ENCODE data around the gene RPL22. TPM values are rescaled to one million over a fixed set of nuclear protein-coding genes. Genes with fewer than 3 reads are reported as not detected.

The RPL22 gene
- total RNA-seq = 100 to 1,000 TPM; 395 to 433 TPM

DNA sequence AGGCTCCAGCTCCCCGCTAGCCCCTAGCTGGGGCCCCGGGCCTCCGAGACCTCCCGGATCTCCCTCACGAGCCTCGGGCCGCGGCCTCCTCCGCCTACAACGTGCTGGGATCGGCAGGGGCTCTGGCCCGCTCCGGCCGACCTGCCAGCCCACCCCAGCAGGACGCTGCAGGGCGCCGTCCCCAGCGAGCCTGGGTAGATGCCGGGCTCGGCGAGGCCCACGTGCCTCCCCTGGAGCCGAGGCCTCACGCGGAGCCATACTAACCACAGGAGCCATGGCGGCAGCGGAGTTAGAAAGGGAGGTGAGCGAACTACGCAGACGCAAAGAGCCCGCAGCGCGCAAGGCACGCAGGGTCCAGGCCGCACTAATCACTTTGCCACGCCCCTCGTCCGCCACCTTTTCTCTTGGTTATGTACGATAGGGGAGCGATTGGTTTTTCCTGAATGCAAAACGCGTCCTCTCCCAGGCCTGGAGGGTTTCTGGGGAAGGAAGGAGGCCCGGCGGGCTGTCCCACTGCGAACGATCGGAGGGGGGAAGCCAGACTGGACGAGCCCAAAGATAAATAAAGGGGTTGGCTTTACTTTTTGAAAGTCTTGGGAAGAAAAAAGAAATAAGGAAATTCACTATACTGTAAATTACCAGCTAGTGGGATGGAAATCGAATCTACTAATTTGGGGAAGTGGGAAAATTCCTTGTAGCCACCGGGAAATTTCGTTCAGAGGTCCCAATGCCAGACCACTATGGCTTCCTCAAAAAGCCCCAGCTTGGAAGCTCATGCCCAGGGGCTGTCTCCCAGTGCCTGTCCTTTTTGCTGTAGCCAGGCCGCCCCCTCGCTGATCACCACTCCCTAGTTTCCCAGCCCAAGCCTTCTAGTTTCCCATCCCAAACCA lies at the start of gene RPL22:
RPL22 (minus strand) TSS at position 298 of the 890 bp plus-strand sequence; CDS start at position 276, 22 bp downstream.
- Mint-ChIP-seq H3K4me3 (peak within 1 kb of the TSS; percentile 90), H3K27ac (peak within 1 kb of the TSS; percentile 91), H3K36me3 (peaks cover 31% of the 10 kb centered on the region), H3K9me3 (no peaks in the 10 kb centered on the region), H3K27me3 (no peaks in the 10 kb centered on the region), H3K4me1 (ENCODE audit: low read depth) (peaks cover 39% of the 10 kb centered on the region)
- DNase-seq = peak; percentile 99
- intact Hi-C loops (cut with micrococcal nuclease) = loop anchor here (1.0 to 5.0 kb wide), 5 partner anchors 19 to 263 kb away; partner anchors contain the start of genes CHD5 and ICMT
- POLR2A ChIA-PET = interaction anchor here (0.9 to 1.9 kb wide), 4 partner anchors 35 to 193 kb away, joined by 3 to 5 read pairs (median 3); partner anchors contain the start of gene HES3
- CTCF ChIA-PET = interaction anchor here (0.6 to 3.8 kb wide), 5 partner anchors 10 to 447 kb away, joined by 3 to 17 read pairs (median 3); no protein-coding TSS in a partner anchor

DNA sequence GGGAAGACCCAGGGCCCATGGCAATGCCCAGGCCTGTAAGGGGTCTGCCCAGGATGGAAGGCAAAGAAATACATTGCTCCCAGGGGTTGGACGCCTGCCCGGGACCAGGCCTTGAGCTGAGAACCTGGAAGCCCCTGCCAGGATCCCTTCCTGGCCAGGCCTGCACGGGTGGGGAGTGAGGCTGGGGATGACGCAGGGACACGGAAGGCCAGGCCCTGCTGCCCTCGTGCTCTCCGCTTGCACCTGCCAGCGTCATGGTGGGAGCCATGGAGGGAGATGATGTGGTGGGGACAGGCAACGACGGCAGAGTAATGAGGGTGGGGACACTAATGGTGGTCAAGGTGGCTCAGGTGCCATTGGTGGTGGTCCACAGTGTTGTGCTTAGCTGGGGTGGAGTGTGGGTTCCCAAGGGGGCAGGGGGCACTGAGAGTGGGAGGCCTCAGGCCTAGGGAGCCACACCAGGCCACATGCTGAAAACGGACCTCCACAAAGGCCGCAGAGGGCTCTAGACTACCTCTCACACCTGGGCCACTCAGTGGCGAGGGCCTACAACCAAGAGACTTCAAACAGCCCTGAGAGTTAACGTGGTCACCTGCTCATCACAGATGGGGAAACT lies 48.9 kb upstream of the RPL22 start:
- CTCF ChIA-PET = interaction anchor here (1.0 to 4.8 kb wide), 17 partner anchors 9 to 240 kb away, joined by 3 to 60 read pairs (median 14); partner anchors contain the start of genes ACOT7, HES2 and TNFRSF25
- peaks cover 5% of the 10 kb centered on the region for H3K4me1 Mint-ChIP-seq (ENCODE audit: low read depth)
- intact Hi-C loops (cut with micrococcal nuclease) = loop anchor here (5.0 kb wide), 1 partner anchor 174 kb away; the partner anchor contains the start of gene ESPN
- no peak overlapping the region for H3K27ac Mint-ChIP-seq
- no peak for DNase-seq
- peaks cover 52% of the 10 kb centered on the region for H3K27me3 Mint-ChIP-seq
- POLR2A ChIA-PET = interaction anchor here (0.6 kb wide), 1 partner anchor 57 kb away, joined by 5 read pairs; no protein-coding TSS in a partner anchor
- no peaks in the 10 kb centered on the region for H3K9me3 Mint-ChIP-seq
- H3K4me3 Mint-ChIP-seq = no peak overlapping the region
- peaks cover 3% of the 10 kb centered on the region for H3K36me3 Mint-ChIP-seq

DNA sequence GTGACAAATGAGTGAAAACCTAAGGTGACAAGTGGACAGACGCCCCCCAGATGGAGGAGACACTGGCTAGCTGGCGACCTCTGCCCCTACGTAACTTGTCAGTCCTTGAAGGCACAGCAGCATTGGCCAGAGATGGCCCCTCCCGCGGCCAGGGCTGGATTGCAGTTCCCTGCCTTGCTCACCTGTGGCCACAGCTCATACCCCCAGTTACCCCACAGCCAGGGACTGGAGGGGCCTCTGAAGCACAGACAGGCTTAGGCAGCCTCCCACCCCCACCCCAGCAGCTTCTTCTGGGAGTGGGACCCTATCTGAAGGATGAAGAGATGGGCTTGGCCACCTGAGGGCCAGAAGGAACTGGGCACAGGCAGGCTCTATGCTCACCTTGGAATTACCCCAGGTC lies 48.3 kb upstream of the RPL22 start:
- no peak for DNase-seq
- Mint-ChIP-seq H3K4me3 (no peak overlapping the region), H3K27ac (no peak overlapping the region), H3K4me1 (ENCODE audit: low read depth) (peaks cover 5% of the 10 kb centered on the region), H3K36me3 (peaks cover 3% of the 10 kb centered on the region), H3K9me3 (no peaks in the 10 kb centered on the region), H3K27me3 (peaks cover 55% of the 10 kb centered on the region)
- intact Hi-C loops (cut with micrococcal nuclease) = loop anchor here (5.0 kb wide), 1 partner anchor 175 kb away; the partner anchor contains the start of gene ESPN
- CTCF ChIA-PET = interaction anchor here (0.9 to 4.8 kb wide), 27 partner anchors 10 to 241 kb away, joined by 3 to 60 read pairs (median 9); partner anchors contain the start of genes ACOT7, HES2, ICMT and RNF207
- POLR2A ChIA-PET = no interaction called here

DNA sequence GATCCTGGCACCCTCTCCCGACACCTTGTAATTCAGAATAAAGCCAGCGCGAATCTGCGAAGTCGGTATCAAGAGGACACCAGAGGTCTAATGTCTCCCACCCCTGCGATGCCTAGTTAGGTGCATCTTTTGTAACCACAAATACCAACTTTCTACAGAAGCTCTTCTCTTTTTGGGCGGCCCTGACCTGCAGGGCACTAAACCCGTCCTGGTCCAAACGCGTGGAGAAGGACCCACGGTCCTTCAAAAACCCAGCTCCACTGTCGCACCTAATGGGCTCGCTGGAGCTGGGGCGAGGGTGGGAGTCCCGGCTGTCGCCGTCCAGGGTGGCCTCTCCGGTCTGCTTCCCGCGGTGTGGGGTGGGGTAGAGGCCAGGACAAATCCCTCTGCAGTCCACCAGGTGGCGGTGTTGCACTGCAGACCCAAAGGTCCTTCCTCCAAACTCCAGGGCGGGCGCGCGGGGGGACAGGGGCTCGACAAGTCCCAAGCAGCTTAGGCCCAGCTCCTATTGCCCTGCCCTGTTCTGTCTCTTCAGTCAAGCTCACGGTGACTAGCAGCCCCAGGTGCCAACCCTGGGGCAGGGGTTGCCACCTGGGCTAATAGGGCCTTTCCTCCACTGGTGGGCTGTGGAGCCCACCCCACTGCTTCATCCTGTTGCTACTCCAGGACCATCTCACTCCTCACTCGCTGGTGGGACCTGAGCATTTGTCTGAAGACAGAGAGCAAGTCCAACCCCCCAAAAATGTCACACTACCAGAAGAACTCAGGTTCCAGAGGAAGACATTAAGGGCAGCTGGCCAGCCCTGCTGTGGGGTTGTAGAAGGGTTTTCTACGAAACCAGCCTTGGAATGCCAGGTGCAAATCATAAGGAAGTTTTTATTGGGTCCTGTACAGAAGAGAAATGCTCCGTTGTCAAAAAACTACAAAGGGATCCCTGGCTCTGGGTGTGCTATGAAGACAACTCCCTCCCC lies 47.4 kb upstream of the RPL22 start:
- intact Hi-C loops (cut with micrococcal nuclease) = loop anchor here (1.0 to 5.0 kb wide), 3 partner anchors 97 to 176 kb away; partner anchors contain the start of gene ESPN
- H3K4me3 Mint-ChIP-seq = peak overlapping the region; percentile 53
- H3K36me3 Mint-ChIP-seq = peaks cover 3% of the 10 kb centered on the region
- ChIA-PET POLR2A (interaction anchor here (0.9 kb wide), 1 partner anchor 146 kb away, joined by 3 read pairs; the partner anchor contains the start of gene ACOT7), CTCF (interaction anchor here (0.7 to 4.8 kb wide), 43 partner anchors 10 to 248 kb away, joined by 3 to 60 read pairs (median 7); partner anchors contain the start of genes ACOT7, GPR153, HES2 and ICMT)
- peaks cover 52% of the 10 kb centered on the region for H3K27me3 Mint-ChIP-seq
- H3K9me3 Mint-ChIP-seq = no peaks in the 10 kb centered on the region
- peak overlapping the region; percentile 30 for H3K27ac Mint-ChIP-seq
- peak; percentile 85 for DNase-seq
- peaks cover 5% of the 10 kb centered on the region for H3K4me1 Mint-ChIP-seq (ENCODE audit: low read depth)

DNA sequence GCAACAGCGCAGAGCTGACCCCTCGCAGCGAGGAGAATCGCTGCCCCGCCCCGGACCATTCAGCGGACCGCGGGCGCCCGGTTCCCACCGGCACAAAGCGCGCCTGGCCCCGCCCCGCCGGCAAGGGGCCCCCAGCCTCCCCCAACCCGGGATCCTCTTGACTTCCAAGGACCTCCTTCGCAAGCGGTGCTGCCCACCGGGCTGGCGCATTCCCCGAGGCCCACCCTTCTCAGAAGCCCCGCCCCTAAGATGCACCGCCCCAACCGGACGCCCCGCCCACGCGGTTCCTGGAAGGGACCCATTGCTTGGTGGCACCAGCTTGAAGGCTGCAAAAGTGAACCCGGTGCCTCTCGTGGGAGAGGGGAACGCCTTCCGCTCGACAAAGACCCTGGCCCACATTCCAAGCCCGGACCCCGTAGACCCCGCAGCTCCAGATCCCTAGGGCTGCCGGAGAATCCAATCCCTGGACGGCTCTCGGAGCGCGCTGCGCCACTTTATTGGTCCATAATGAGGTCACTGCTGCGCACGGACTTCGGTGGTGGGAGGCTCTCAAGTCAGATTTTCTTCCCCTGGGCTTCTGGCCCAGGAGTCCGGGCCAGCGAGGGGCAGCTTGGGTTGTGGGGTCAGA lies 46.6 kb upstream of the RPL22 start:
- H3K4me3 Mint-ChIP-seq = no peak overlapping the region
- peaks cover 3% of the 10 kb centered on the region for H3K36me3 Mint-ChIP-seq
- no peak overlapping the region for H3K27ac Mint-ChIP-seq

DNA sequence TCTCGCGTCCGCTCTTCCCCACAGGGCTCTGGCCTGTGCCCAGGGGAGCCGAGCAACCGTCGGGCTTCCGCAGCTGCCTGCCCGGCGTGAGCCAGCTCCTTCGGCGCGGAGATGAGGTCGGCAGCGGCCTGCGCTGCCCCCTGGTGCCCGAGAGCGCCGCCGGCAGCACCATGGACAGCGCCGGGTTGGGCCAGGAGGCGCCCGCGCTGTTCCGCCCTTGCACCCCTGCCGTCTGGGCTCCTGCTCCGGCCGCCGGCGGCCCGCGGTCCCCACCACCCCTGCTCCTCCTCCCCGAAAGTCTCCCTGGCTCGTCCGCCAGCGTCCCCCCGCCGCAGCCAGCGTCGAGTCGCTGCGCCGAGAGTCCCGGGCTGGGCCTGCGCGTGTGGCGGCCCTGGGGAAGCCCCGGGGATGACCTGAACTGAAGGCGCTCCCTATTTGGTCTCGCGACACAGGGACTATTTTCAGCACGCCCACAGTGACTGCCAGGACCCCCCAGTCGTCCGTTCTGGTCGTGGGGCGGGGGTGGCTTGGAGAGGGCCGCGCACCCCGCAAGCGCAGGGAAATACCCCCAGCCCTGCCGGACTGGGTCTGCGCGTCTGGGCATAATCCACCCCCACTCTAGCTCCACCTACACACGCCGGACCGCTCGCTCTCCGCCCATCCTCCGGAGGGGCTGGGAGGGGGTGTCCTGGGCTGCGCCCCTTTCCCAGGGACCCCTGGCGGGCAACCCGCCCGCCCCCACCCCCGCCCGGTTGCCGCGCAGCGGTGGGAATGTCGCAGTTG lies 45.9 kb upstream of the RPL22 start:
- H3K27ac Mint-ChIP-seq = no peak overlapping the region
- peaks cover 8% of the 10 kb centered on the region for H3K4me1 Mint-ChIP-seq (ENCODE audit: low read depth)
- H3K9me3 Mint-ChIP-seq = no peaks in the 10 kb centered on the region
- ChIA-PET CTCF (interaction anchor here (0.6 to 4.8 kb wide), 36 partner anchors 9 to 243 kb away, joined by 3 to 60 read pairs (median 6); partner anchors contain the start of genes ACOT7, HES2, ICMT and RNF207), POLR2A (interaction anchor here (0.9 kb wide), 2 partner anchors 39 to 148 kb away, joined by 3 read pairs; partner anchors contain the start of gene ACOT7)
- H3K36me3 Mint-ChIP-seq = peaks cover 3% of the 10 kb centered on the region
- H3K27me3 Mint-ChIP-seq = peaks cover 56% of the 10 kb centered on the region
- peak; percentile 84 for DNase-seq
- H3K4me3 Mint-ChIP-seq = no peak overlapping the region
- intact Hi-C loops (cut with micrococcal nuclease) = loop anchor here (2.0 to 5.0 kb wide), 3 partner anchors 36 to 177 kb away; partner anchors contain the start of gene ESPN

More for the DNA sequence above, 46.6 kb upstream of the RPL22 start:
- peak; percentile 62 for DNase-seq
- Mint-ChIP-seq H3K9me3 (no peaks in the 10 kb centered on the region), H3K27me3 (peaks cover 57% of the 10 kb centered on the region), H3K4me1 (ENCODE audit: low read depth) (peaks cover 8% of the 10 kb centered on the region)
- ChIA-PET CTCF (interaction anchor here (0.7 to 4.8 kb wide), 36 partner anchors 9 to 249 kb away, joined by 3 to 60 read pairs (median 8); partner anchors contain the start of genes ACOT7, GPR153, HES2 and ICMT), POLR2A (interaction anchor here (0.9 kb wide), 1 partner anchor 147 kb away, joined by 3 read pairs; the partner anchor contains the start of gene ACOT7)
- intact Hi-C loops (cut with micrococcal nuclease) = loop anchor here (1.0 to 5.0 kb wide), 5 partner anchors 37 to 176 kb away; partner anchors contain the start of gene ESPN

DNA sequence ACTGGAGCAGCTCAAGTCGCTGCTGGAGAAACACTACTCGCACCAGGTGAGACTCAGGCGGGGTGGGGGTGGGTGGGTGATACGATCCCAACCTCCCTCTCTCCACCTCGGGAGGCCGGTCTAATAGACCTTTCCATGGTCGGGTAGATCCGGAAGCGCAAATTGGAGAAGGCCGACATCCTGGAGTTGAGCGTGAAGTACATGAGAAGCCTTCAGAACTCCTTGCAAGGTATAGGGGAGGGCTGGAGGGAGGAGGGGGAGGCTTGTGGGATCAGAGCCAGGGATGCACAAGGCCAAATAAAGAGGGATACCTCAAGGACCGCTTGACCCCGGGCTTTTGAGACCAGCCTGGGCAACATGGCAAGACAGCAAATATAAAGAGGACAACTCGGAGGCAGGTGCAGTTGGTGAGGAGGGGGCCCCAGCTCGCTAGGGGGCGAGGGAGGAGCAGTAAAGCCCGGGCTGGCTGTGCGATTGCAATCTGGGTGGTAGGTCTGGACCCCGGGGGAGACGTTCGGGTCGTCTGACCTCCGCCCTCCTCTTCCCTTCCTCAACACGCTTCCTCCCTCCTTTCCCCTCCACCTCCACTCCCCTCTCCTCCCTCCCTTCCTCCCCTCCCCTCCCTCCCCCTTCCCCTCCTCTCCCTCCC lies 45.1 kb upstream of the RPL22 start:
- DNase-seq = no peak
- CTCF ChIA-PET = interaction anchor here (0.6 to 4.8 kb wide), 22 partner anchors 8 to 196 kb away, joined by 3 to 60 read pairs (median 4); partner anchors contain the start of genes HES2, ICMT and RNF207
- intact Hi-C loops (cut with micrococcal nuclease) = loop anchor here (2.0 to 5.0 kb wide), 3 partner anchors 36 to 178 kb away; partner anchors contain the start of gene ESPN
- Mint-ChIP-seq H3K27me3 (peaks cover 54% of the 10 kb centered on the region), H3K27ac (no peak overlapping the region), H3K9me3 (no peaks in the 10 kb centered on the region), H3K4me3 (no peak overlapping the region), H3K4me1 (ENCODE audit: low read depth) (peaks cover 8% of the 10 kb centered on the region), H3K36me3 (peaks cover 3% of the 10 kb centered on the region)
- POLR2A ChIA-PET = interaction anchor here (0.9 kb wide), 1 partner anchor 38 kb away, joined by 3 read pairs; no protein-coding TSS in a partner anchor

DNA sequence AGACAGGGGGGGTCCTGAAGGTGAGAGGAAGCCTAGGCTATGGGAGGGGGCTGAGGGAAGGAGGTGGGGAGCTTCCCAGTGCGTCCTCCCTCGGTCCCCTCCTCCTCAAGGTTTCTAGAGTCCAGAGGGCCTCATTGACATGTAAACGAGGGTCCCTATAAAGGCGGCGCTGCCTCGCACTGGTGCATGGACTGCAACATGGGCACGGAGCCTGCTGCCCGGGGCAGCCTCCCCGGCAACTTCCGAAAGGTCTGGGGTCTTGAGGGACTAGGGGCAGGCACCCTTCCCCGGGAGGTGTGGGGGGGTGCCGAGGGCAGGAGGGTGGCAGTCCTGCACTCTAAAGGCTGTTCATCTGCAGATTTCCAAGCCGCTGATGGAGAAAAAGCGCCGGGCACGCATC lies 44.6 kb upstream of the RPL22 start, which contains the start of gene HES3:
HES3 (plus strand) TSS at position 187 of the 400 bp plus-strand sequence; CDS start at position 374, 187 bp downstream.
- Mint-ChIP-seq H3K4me1 (ENCODE audit: low read depth) (peaks cover 8% of the 10 kb centered on the region), H3K9me3 (no peaks in the 10 kb centered on the region), H3K27me3 (peaks cover 57% of the 10 kb centered on the region), H3K36me3 (peaks cover 3% of the 10 kb centered on the region), H3K27ac (no peak within 1 kb of the TSS), H3K4me3 (no peak within 1 kb of the TSS)
- ChIA-PET POLR2A (interaction anchor here (0.9 to 1.5 kb wide), 2 partner anchors 38 to 44 kb away, joined by 3 read pairs; no protein-coding TSS in a partner anchor), CTCF (interaction anchor here (0.8 to 3.7 kb wide), 6 partner anchors 7 to 171 kb away, joined by 3 to 41 read pairs (median 4); partner anchors contain the start of genes ICMT and RNF207)
- no peak for DNase-seq
- intact Hi-C loops (cut with micrococcal nuclease) = loop anchor here (2.0 kb wide), 2 partner anchors 35 to 135 kb away; no protein-coding TSS in a partner anchor

Data from activated CD4-positive, alpha-beta memory T cell treated with anti-CD3 and anti-CD28 coated beads for 36 hours (primary cell).